ENCODE measurements around the gene PRKCA.

The PRKCA gene

DNA sequence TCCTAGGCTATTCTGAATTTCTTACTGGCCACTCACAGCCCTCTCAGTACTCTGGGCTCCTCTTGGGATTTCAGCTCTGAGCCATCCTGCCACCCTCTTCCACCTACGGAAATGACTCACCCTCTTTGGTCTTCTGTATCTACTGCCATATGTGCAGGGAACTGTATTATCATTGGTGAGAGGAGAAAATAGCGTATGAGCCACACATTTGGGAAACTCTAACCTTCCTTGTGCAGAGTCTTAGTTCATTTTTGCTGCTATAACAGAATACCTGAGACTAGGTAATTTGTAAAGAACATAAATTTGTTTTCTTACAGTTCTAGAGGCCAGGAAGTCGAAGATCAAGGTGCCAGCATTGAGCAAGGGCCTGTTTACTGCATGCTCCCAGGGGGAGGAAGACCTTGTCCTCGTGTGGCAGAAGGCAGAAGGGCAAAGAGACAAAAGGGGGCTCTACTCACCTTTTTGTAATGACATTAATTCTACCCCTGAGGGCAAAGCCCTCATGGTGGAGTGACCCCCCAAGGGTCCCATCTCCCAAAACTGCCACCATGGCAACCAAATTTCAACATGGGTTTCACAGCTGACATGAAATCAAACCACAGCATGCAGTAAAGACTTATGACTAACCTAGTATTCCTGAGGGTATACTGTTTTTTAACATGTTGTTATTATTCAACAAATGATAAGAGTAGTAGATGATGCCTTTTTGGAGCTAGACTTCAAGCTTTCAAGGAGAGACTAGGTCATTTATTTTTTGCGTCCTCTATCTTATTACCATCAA is 191.8 kb downstream of the PRKCA start:
- DNase-seq: peak; percentile 21

DNA sequence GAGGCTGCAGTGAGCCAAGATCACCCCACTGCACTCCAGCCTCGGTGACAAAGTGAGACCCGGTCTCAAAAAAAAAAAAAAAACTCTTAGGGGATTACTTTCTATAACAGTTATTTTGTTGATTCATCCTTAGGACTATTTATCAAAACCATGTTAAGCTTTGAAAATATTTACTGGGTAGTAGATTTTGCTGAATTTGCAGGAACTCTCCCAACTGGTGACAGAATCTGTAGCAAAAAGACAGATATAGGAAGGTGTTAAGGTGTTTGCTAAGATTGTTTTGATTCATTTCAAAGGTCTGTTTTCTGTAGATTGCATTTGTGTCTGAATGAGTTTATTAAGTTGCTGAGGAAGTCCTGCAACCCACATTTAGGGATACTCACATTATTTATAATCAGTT is 192.6 kb downstream of the PRKCA start:
- no peak for DNase-seq

DNA sequence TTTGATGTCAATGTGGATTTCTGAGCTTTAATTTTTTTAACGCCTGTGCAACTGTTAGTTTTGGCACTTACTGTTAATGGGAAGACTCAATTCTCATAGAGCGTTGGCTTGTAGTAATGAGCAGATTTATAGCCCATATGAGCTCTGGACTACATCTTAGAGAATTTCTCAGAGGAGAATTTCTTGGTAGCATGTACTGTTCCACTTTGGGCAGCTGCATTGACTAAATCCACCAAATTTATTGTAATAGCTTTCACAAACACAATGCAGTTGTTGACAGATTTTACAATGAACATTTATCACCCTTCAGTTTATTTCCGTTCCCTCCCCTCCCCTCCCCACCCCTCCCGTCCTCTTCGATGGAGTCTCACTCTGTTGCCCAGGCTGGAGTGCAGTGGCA is 193.9 kb downstream of the PRKCA start:
- DNase-seq: no peak

DNA sequence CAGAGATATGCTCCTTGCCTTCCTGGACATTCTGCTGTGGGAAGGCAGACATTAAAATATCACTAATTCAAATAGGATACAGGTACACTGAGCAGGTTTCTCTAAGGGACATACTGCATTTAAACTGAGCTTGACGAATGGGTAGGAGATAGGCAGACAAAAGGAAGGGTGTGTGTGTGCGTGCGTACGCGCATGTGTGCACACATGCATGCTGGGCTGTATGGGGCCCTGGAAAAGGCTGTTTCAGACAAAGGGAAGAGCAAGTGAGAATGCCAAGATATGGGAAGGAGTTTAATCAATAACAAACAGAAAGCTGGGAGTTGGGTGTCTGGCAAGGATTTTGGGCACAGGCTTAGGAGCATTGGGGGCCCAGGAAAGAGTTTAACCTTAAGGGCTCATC is 196.2 kb downstream of the PRKCA start:
- DNase-seq: no peak

DNA sequence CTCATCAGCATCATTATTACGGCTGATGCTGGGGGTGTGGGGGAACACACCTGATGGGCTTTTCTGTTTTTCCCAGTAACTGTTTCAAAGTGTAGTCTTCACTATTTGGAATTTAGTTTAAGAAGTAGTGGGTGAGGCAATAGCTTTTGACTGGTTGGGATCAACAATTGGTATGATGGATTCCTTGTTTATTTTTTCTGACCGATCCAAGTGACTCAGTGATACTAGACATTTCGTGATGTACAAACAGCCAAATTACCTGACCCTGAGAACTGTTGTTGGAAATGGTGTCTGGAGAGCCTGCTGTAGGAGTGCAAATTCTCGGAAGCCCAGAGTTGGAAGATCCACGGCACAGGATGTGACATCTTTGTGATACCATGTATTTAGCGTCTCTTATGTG is 204.2 kb downstream of the PRKCA start:
- no peak for DNase-seq

DNA sequence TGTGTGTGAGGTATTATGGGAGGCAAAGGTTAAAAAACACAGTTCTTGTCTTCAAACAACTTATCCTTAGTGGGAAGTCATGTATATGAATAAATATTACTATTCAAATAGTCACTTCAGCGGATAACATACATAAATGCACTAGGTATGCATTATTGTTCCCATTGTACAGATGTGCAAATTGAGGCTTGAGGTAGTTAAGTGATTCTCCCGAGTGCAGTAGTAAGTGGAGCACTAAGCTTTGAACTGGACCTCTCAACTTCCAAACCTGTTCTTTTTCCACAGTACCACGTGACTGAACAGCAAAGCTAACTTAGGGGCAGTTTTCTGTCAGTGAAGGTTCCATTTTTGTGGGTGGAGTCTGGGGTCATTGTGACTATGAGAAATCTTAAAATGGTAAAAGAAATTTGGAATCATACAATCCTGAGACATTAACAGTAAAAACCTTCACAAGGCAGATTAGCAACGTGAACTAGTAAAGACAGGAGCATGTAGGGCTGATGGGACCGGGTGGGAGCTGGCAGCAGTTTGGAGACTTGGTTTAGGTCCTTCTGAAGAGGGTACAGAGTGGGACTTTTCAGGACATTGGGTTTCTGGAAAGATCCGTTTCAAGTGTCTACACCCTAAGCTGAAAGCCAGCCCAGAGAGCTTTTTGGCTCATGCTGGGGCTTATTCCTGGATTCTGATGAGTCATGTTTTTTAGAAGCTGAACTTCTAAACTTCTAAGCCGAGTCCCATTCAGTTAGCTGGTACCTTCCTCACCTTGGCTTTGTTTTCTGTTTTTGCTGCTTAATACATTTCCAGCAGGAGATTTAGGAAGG is 204.9 kb downstream of the PRKCA start:
- no peak for DNase-seq

DNA sequence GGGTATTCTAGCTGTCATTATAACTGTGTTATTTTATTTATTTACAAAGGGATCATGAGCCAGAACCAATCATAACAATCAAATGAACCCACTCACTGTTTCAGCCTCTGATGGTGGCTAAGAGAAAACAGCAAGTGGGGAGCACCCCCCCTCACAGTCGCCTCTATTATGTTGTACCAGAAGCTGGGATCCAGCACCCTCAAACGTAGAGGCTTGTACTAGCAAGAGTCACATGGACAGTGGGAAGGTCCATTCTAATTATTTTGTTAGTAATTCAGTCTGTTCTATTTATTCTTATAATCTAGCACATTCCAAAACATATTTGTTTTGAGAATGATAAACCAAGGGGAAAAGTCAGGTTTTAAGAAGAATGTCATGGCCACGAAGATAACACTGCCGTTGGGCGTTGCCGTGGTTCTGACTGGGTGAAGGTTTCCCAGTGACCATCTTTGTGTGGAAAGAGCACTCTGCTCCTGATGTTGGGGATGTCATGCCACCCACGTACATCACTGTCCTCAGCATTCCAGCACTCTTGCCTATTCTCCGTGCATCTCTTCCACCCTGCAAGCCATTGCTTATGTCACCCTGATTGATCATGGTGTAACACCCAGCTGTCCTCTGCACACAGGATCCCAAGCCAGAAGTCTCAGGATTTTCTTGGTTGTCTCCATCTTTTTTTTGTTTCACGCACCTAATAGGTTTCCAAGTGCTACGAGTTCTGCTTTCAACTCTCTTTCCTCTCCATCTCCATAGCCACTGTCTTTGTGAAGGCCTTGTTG is 205.8 kb downstream of the PRKCA start:
- no peak for DNase-seq

DNA sequence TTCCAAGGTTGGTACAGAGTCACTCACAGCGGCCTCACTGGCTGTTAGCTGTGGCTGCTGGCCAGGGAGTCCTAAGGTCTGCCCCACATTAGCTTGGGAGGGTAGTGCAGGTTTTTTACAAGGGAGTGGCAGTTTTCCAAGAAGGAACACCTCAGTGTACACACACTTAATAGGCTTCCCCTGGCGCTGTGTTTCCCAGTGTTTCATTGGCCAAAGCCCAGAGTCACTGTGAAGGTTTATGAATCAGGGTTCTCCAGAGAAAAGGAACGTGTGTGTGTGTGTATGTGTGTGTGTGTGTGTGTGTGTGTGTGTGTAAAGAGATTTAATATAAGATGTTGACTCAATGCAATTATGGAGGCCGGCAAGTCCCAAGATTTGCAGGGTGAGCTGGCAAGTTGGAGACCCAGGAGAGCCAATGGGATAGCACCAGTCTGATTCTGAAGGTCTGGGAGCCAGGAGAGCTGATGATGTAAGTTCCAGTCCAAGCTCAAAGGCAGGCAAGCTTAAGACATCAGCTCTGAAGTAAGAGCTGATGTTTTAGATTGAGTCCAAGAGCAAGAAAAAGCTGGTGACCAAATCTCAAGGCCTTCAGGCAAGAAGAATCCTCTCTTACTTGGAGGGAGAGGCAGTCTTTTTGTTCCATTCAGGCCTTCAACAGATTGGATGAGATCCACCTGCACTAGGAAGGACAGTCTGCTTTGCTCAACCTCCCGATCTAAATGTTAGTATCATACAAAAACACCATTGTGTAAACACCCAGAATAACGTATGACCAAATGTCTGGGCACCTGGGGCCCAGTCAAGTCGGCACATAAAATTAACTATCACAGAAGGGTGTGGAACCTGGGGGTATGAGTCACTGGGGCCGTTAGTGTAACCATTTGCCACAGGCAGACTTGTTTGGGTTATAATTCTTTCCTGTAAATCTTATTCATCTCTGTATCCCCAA is 206.8 kb downstream of the PRKCA start:
- DNase-seq: peak; percentile 76

DNA sequence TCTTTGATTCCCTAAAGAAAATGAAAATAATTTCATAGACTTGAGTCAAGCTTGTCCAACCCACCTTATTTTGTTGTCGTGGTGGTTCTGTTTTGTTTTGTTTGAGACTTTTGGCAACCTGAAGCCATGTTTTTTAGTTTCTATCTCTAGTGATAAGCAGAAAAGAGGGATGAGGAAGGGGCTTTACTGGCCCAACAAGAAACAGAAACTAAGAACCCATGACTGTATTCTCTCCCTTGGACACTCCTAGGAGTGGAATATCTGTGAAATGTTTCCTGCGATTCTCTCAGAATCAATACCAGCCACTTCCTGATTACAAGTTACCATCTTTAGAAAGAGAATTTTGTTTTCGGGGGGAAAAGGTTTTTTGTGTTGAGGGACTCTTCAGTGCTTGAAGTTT is 207.5 kb downstream of the PRKCA start:
- no peak for DNase-seq

DNA sequence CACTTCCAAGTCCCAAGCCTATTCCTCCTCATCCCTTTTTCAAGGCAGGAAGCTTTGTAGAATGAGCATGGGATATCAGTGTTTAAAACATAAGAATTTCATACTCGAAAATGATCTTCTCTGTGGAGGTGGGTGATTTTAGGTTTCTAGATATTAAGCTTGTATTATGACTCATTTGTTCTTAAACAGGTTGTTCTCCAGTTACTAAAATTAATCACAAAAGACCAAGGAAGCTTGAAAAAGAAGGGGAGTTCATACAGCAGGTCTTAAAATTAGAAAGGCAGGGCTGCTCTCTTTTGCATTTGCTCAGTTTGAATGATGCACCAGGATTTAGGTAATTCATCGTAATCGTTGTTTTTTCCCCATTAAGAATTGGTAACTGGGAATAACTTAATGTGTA is 208.7 kb downstream of the PRKCA start:
- DNase-seq: no peak

DNA sequence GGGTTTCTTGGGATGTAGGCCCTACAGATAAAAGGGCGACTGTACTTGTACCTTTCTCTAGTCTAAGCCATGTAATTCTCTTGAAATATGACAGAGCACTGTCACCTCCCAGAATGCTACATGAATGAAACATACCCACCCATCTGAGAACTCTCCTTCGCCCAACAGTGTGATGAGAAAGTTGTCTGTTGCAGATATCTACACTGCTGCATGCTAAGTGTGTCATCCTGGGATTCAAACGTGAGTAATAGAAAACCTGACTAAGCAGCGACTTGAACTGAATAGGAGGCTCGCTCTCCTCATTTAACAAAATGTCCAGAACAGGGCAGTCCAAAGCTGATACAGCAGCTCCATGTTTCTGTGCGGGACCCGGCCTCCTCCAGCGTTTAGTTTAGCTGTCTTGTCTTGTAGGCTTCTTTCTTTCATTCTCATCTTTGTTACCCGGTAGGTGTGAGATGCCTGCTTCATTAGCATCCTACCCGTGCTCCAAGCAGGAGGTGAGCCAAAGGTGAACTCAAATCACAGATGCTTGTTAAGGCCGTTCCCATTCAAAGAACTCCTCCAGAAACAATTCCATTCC is 211.9 kb downstream of the PRKCA start:
- peak; percentile 47 for DNase-seq

DNA sequence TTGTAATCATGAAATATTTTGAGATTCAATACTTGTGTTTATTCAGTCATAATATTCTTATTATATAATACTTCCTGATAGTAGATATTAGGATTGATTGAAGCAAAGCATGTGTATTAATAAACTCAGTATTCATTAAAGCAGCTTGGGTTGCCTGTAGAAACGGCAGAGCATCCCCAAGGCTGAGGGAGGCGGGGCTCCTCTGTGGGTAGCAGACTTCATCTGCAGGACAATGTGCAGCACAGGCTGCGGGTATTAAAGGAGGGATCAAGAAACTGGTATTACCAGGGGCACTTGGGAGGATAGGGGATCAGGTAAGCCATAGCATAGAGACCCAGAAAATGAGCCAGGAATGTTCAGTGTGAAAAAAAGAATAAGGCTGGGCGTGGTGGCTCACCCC is 213.6 kb downstream of the PRKCA start:
- DNase-seq: no peak

DNA sequence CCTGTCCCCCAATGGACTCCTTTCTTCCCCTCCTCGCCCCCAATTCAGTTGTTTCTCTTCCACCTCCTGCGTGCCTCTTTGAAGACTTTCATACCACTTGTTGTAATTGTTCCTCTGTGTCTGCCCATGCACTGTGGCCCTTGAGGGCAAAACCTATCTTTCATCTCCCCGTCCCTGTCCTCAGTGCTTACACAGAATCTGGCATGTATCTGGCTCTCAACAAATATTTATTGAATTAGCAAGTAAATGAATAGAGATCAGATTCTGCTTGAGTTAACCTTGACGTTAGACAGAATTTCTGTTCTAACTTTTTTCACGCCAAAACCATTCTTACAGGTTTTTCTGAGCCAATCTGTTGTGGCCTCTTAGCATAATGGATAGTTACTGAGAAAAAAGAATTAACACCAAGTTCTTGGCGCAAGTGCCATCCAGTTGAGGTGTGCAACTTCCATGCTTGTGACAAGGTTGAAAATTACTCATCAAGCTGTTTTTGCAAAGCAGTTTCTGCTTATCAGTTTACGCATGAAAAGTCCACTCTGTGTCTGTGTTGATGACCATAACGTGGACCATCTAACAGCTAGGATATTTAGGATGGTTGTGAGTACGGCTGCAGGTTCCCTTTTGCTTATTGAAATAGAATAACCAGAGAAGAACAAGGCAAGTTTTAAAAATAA is 215.1 kb downstream of the PRKCA start:
- no peak for DNase-seq

DNA sequence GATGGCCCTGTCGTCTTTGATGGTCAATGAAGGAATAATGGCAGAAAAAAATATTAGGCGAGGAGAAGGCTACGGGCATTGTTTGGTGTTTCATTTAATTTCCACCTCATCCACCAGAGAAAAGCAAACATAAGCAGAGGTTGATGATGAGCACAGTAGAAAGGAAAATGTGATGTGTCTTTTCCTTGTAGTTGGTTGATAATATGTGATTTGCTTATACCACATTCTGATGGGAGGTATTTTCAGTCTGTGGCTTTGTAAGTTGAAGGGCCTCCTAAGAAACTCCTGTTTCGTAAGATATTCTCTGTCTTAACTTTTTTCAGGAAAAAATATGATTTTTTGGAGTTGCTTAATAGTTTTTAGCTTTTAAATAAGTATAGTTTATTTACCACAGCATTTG is 215.7 kb downstream of the PRKCA start:
- no peak for DNase-seq

DNA sequence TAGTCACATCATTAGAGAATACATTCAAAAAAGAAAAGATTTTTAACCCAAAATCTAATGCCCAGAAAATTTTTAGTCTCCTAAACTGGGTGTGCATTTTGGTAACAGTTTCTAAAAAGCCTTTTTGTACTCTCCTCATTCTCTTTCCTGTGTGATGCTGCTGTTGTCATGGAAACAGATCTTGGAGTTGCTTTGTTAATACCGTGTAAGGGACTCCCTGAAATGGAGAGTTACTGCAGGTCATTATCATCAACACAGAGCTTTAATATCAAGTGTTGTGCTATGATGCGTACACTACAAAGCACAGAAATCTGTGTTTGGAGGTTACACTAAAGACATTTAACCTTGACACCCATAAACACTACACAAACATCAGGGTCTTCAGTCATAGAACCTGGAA is 216.3 kb downstream of the PRKCA start:
- DNase-seq: no peak

DNA sequence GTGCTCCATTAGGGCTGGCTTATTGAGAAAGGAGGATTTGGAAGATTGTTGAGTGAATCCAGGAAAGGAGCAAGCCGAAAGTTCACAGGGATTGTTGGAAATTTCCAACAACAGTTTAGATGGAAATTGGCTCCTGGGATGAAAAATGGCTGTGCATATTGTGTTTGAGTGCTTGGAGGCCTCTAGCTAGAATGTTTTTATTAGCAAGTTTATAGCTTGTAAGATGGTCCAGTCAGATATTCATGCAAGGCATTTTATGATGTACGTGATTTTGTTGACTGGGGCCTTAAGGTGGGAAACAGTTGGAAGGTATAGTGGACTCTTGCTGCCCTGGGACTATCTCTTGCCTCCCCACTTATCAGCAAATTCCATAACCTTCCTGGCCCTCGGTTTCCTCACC is 216.7 kb downstream of the PRKCA start:
- DNase-seq: no peak

DNA sequence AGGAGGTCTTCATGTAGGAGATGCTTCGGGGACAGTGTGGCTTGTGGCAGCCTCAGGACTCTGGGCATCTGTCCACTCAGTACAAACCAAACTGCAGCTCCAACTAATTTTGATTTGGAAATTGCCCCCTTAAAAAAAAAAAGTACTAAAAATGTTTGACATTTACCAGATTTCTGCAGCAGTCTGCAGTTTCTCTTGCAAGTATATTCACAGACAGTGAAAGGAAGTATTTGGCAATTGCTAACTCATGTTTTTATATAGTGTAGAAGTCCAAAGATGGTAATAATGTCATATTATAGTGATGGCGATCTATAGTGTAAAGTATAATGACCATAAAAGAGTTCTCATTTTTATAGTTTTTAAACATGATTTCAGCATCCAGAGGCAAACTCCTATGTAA is 218.6 kb downstream of the PRKCA start:
- no peak for DNase-seq

DNA sequence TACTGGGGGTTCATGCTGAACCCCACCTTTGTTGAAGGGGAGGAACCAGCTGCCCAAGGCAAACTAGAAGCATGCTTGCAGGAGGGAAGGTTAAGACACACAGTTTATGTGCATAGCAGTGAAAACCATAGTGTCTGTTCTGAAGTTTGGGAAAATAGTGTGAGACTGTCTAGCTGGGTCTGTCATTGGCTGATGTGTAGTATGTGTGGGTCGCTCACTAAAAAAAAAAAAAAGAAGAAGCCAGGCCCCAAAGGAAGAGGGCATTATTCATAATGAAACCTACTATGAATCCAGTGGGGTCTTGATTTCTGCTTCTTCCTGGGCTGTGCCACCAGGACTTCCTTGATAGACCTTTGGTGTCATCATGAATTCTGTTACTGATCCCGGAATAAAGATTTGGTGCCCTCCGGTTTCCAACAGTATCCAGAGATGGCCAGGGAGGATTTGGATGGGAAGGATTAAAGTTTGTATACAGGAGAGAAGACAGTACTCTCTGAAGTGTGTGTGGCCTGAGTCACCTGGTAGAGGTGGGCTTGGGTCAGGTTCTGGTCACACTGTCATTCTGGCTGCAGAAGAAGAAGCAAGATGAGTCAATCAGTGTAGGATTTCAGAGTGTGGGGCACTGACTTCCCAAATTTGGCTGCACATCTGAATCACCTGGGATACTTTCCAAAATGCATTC is 220.3 kb downstream of the PRKCA start:
- DNase-seq: peak; percentile 21

DNA sequence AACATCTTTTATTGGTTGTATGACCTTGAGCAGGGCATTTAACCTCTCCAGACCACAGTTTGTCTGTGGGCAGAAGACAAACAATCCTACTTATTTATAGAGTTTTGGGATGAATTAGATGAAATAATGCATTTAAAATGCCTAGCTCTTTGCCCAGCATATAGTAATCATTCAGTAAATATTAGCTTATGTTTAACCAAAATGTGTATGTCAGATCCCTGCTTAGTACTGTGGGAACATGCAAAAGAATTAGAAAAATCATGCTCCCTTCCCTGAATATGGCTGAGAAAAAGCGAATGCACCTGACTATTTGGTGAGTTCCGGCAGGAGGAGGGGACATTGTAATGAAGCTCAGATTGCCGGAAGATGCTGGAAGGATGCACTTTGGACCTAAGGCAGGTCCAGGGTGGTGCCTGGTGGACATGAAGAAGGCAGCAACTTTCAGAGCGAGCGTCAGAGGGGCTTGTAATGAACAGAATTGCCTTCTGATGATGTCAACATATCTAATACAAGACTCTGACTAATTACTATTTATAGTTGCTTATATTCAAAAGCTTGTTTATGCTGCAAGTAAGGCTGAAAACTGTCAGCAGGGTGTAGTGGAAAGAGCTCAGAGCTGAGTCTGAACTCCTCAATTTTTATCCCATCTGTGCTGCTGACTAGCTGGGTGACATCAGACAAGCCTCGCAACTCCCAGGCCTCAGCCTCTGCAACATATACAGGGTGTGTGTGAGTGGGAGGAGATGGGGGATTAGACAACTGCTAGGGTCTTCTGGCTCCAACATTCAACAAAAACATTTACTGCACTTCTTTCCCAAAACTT is 221.2 kb downstream of the PRKCA start:
- DNase-seq: no peak

DNA sequence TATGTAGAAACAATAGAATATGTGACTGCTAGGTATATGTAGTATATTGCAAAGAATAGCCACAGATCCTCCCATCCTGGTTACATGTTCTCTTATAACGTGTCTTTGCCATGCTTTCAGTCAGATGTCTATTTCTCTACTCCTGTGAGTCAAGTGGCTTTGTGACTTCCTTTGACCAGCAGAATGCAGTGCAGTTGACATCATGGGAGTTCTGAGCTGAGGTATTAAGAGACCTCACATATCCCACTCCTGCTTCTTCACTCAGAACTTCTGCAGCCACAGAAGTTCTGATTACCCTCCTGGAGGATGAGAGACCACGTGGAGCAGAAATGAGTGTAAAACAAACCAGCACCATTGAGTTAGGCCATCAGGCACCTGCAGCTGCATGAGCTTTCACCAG is 222.5 kb downstream of the PRKCA start:
- DNase-seq: no peak

All from stimulated activated CD4-positive, alpha-beta T cell treated with anti-CD3 and anti-CD28 coated beads, Interleukin-15, amount 100 ng/mL, for 24 hours (primary cell).